Left kidney (tissue), 2 donors: ENCODE measurements around the gene AGO4. TPM values are rescaled to one million over a fixed set of nuclear protein-coding genes. Genes with fewer than 3 reads are reported as not detected.

ENCODE experiments used
- DNase-seq: peaks from one replicate; pipeline ENCODE4 v3.0.0-alpha.2; 2013
- polyA plus RNA-seq: library from polyadenylated mRNA; unstranded; fragments of 120-200 nt; gene quantifications from one replicate; pipeline ENCODE4 v1.2.1, GENCODE V29; 2013; ENCODE audit not compliant: insufficient read length

Gene AGO4
- polyA plus RNA-seq, 1 donor, result 38.3 TPM

- DNase-seq, result no peak
Observed at GRCh38 chr1:35894656-35895055, 86.8 kb downstream of the AGO4 start.

GRCh38 chr1:35899941-35900340, 92.1 kb downstream of the AGO4 start:
- DNase-seq, result no peak

DNA sequence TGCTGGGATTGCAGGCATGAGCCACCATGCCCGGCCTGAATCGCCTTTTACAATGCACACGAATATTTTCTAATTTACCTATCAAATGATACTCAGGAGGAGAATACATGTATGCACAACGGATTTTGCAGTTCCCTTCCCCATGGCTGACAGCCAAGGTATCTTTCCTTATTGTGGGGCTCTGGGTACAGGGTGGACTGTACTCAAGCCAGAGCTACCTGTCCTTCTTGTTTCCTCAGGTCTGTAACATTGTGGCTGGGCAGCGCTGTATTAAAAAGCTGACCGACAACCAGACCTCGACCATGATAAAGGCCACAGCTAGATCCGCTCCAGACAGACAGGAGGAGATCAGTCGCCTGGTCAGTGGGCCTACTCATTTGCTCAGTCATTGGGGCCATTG, 93.4 kb downstream of the AGO4 start:
- DNase-seq, result no peak

- DNase-seq, result no peak
Observed at GRCh38 chr1:35902671-35903070, 94.9 kb downstream of the AGO4 start.

Other genes with a start within 250 kb of the AGO4 start
- gene TFAP2E, start 234.7 kb upstream of the AGO4 start, polyA plus RNA-seq, result 0.98 TPM
- gene PSMB2, start 166.5 kb upstream of the AGO4 start, polyA plus RNA-seq, result 80.3 TPM
- 10.8 TPM for gene C1orf216, start 89.1 kb upstream of the AGO4 start, polyA plus RNA-seq
- 21.1 TPM for gene CLSPN, start 38.0 kb upstream of the AGO4 start, polyA plus RNA-seq
- gene AGO1, start 75.2 kb downstream of the AGO4 start, polyA plus RNA-seq, result 20.9 TPM
- 18.6 TPM for gene AGO3, start 123.1 kb downstream of the AGO4 start, polyA plus RNA-seq